A172 (cell line): ENCODE measurements around the gene SCTR. TPM values are rescaled to one million over a fixed set of nuclear protein-coding genes. Genes with fewer than 3 reads are reported as not detected.

Experiments
- DNase-seq: peaks from one replicate; pipeline ENCODE4 v3.0.0-alpha.2; 2015; ENCODE audit warnings: low spot score
- total RNA-seq: library from RNA; depleted of rRNA; stranded (reverse); fragments of >200 nt; shearing (Covaris generic); gene quantifications from 2 replicates; pipeline ENCODE4 v1.2.3, GENCODE V29; 2014

Gene SCTR
- total RNA-seq, 1 experiment from 2014 or later = not detected

GRCh38 chr2:119523383-119523951, 816 bp downstream of the SCTR start:
- no peak for DNase-seq

GRCh38 chr2:119522671-119523070, 1.6 kb downstream of the SCTR start:
- no peak for DNase-seq

GRCh38 chr2:119521433-119522050, 2.7 kb downstream of the SCTR start:
- DNase-seq = no peak

GRCh38 chr2:119520696-119521432, 3.4 kb downstream of the SCTR start:
- DNase-seq = no peak

GRCh38 chr2:119519057-119519408, 5.2 kb downstream of the SCTR start:
- no peak for DNase-seq

- DNase-seq = no peak
These were observed 5.8 kb downstream of the SCTR start for GRCh38 chr2:119518401-119519056.

- DNase-seq = peak; percentile 48
These were observed 6.8 kb downstream of the SCTR start for GRCh38 chr2:119517433-119517832.

GRCh38 chr2:119516121-119516520, 8.2 kb downstream of the SCTR start:
- DNase-seq = no peak

- no peak for DNase-seq
These were observed 10.5 kb downstream of the SCTR start for GRCh38 chr2:119513832-119514231.

- DNase-seq = no peak
These were observed 11.3 kb downstream of the SCTR start for GRCh38 chr2:119512946-119513345.

GRCh38 chr2:119511989-119512388, 12.3 kb downstream of the SCTR start:
- no peak for DNase-seq

- DNase-seq = no peak
These were observed 15.5 kb downstream of the SCTR start for GRCh38 chr2:119508756-119509155.

- DNase-seq = no peak
These were observed 27.6 kb downstream of the SCTR start for GRCh38 chr2:119496682-119497081.

- no peak for DNase-seq
These were observed 28.3 kb downstream of the SCTR start for GRCh38 chr2:119495948-119496347.

GRCh38 chr2:119494163-119494790, 30.0 kb downstream of the SCTR start:
- no peak for DNase-seq

GRCh38 chr2:119491776-119492525, 32.3 kb downstream of the SCTR start:
- peak; percentile 96 for DNase-seq

GRCh38 chr2:119490653-119491195, 33.6 kb downstream of the SCTR start:
- peak; percentile 43 for DNase-seq

GRCh38 chr2:119490106-119490505, 34.2 kb downstream of the SCTR start:
- no peak for DNase-seq

- DNase-seq = no peak
These were observed 34.9 kb downstream of the SCTR start for GRCh38 chr2:119489232-119489952.
